ENCODE results near the gene GASK1A.
"Not testable (repeated sequence)": the region's sequence is repeated elsewhere in the genome, so short reads cannot be mapped to it uniquely, and the experiment has no call there.

Gene GASK1A

GRCh38 chr3:43034200-43034599 lies 55.1 kb downstream of the GASK1A start:
- no peak overlapping the region for H3K9ac ChIP-seq (ENCODE audit: low read depth, low read length)
- whole genome bisulfite sequencing = 86% methylated on average over 4 of the region's 4 CpGs
- H3K27ac ChIP-seq (ENCODE audit: low read depth, low read length) = no peak overlapping the region
- H3K9me3 ChIP-seq (ENCODE audit: insufficient read depth, low read depth, low read length) = no peaks in the 10 kb centered on the region
- no peaks in the 10 kb centered on the region for H3K36me3 ChIP-seq (ENCODE audit: insufficient read depth, low read length)
- no peaks in the 10 kb centered on the region for H3K27me3 ChIP-seq (ENCODE audit: insufficient read depth, low read length)
- no peaks in the 10 kb centered on the region for H3K4me1 ChIP-seq (ENCODE audit: insufficient read depth, low read length)
- no peak overlapping the region for H3K4me3 ChIP-seq (ENCODE audit: low read length)

DNA sequence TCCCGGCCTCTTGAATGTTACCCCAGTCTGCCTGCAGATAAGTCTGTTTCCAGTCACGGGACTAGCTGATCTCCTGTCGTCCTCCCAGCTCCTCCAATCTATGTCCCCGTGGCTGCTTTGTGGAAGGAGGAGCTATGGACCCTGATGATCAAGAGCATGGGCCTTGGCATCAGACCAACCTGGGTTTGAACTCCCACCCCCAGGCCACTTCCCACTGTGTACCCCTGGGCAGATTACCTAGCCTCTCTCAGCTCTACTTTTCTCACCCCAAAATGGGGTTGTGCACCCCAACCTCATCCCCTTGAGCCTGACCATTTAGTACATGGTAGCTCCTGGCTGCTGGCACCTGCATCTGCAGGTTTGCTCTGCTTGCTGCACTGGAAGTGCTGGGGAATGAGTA lies 55.8 kb downstream of the GASK1A start:
- no peaks in the 10 kb centered on the region for H3K27me3 ChIP-seq (ENCODE audit: insufficient read depth, low read length)
- no peak overlapping the region for H3K27ac ChIP-seq (ENCODE audit: low read depth, low read length)
- H3K36me3 ChIP-seq (ENCODE audit: insufficient read depth, low read length) = no peaks in the 10 kb centered on the region
- WGBS = 98% methylated on average over 4 of the region's 4 CpGs
- no peak overlapping the region for H3K9ac ChIP-seq (ENCODE audit: low read depth, low read length)
- H3K4me1 ChIP-seq (ENCODE audit: insufficient read depth, low read length) = no peaks in the 10 kb centered on the region
- no peak overlapping the region for H3K4me3 ChIP-seq (ENCODE audit: low read length)
- no peaks in the 10 kb centered on the region for H3K9me3 ChIP-seq (ENCODE audit: insufficient read depth, low read depth, low read length)

DNA sequence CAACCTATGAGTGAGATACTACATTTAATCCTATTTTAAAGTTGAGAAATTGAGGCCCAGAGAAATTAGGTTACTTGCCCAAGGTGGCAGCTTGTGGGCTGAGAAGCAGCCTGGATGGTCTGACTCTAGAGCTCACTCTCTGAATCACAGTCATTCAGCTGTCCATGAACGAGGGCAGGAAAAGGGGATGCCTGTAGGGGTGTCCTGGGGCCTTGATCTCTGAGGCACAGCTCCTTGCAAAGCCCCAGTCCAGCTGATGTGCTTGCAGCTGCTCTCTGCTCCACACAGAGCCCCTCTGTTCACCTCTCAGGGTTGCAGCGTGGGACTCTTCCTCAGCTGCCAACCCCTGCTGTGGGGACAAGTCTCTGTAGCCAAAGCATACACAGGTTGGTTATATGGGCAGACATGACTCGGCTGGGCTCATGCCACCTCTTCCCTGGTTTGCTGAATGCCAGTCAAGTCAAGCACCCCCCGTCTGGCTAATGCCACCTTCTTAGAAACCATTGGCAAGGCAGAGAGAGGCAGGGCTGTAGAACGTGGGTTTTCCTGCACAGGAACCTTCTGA lies 56.8 kb downstream of the GASK1A start:
- Histone ChIP-seq H3K27me3 (ENCODE audit: insufficient read depth, low read length) (no peaks in the 10 kb centered on the region), H3K4me3 (ENCODE audit: low read length) (no peak overlapping the region), H3K9ac (ENCODE audit: low read depth, low read length) (no peak overlapping the region), H3K27ac (ENCODE audit: low read depth, low read length) (no peak overlapping the region), H3K4me1 (ENCODE audit: insufficient read depth, low read length) (no peaks in the 10 kb centered on the region), H3K9me3 (ENCODE audit: insufficient read depth, low read depth, low read length) (no peaks in the 10 kb centered on the region), H3K36me3 (ENCODE audit: insufficient read depth, low read length) (no peaks in the 10 kb centered on the region)
- 83% methylated on average over 5 of the region's 5 CpGs for WGBS

- no peaks in the 10 kb centered on the region for H3K36me3 ChIP-seq (ENCODE audit: insufficient read depth, low read length)
- H3K27ac ChIP-seq (ENCODE audit: low read depth, low read length) = no peak overlapping the region
- no peaks in the 10 kb centered on the region for H3K27me3 ChIP-seq (ENCODE audit: insufficient read depth, low read length)
- WGBS = 95% methylated on average over 9 of the region's 9 CpGs
- no peaks in the 10 kb centered on the region for H3K9me3 ChIP-seq (ENCODE audit: insufficient read depth, low read depth, low read length)
- H3K4me1 ChIP-seq (ENCODE audit: insufficient read depth, low read length) = no peaks in the 10 kb centered on the region
- no peak overlapping the region for H3K9ac ChIP-seq (ENCODE audit: low read depth, low read length)
- H3K4me3 ChIP-seq (ENCODE audit: low read length) = no peak overlapping the region
Observed at GRCh38 chr3:43036621-43037423, 57.7 kb downstream of the GASK1A start.

DNA sequence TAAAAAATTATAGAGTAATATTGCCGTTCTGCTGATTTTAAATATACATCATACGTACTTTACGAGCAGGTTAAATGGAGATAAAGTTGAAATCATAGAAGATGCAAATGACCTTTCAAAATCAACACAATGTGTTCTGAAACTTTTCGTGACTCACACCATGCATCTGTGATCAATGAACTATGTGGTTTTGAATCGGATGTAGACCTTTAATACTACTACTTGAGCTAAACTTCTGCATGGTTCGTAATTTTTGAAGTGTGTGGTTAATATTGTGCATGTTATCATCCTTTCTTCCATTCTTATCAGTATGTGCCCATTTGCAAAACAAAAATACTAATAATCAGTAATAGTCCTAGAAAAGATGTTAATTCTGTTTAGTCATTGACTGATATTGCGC lies 58.9 kb downstream of the GASK1A start:
- Histone ChIP-seq H3K4me3 (ENCODE audit: low read length) (no peak overlapping the region), H3K27ac (ENCODE audit: low read depth, low read length) (no peak overlapping the region), H3K9me3 (ENCODE audit: insufficient read depth, low read depth, low read length) (no peaks in the 10 kb centered on the region), H3K27me3 (ENCODE audit: insufficient read depth, low read length) (no peaks in the 10 kb centered on the region), H3K9ac (ENCODE audit: low read depth, low read length) (no peak overlapping the region), H3K4me1 (ENCODE audit: insufficient read depth, low read length) (no peaks in the 10 kb centered on the region), H3K36me3 (ENCODE audit: insufficient read depth, low read length) (no peaks in the 10 kb centered on the region)
- WGBS = 97% methylated on average over 5 of the region's 7 CpGs

GRCh38 chr3:43041517-43041916 lies 62.4 kb downstream of the GASK1A start:
- Histone ChIP-seq H3K36me3 (ENCODE audit: insufficient read depth, low read length) (no peaks in the 10 kb centered on the region), H3K4me3 (ENCODE audit: low read length) (no peak overlapping the region), H3K27ac (ENCODE audit: low read depth, low read length) (no peak overlapping the region), H3K9me3 (ENCODE audit: insufficient read depth, low read depth, low read length) (peaks cover 27% of the 10 kb centered on the region), H3K27me3 (ENCODE audit: insufficient read depth, low read length) (no peaks in the 10 kb centered on the region), H3K4me1 (ENCODE audit: insufficient read depth, low read length) (no peaks in the 10 kb centered on the region), H3K9ac (ENCODE audit: low read depth, low read length) (no peak overlapping the region)
- 92% methylated on average over 2 of the region's 2 CpGs for WGBS

DNA sequence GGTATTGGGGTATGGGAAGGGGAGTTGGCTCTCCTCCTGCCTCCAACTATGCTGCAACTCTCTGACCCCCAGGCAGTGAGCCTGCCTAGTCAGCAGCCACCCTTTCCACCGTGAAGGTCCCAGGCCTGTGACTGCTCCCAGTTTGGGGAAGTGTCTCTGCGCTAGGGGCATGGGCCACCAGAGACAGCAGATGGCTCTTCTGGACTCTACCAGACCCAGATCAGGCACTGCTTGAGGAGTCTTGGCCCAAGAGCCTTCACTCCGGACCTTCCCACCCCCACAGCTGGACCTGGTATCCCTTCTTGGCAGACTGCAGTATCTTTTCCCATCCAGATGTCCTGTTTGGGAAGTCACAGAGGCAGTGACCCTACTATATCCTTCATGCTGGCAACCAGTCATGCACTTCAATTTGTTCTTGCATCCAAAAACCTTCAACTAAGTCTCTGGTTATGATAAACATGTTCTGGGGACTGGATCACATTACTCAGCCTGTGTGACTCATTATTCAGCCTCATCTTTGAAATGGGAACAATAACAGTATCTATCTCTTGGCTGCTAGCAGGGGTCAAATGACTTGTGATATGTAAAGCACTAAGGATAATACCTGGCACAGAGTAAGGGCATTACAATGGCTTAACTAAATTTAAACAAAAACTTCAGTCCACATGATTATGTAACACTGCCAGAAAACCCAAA lies 64.1 kb downstream of the GASK1A start:
- Histone ChIP-seq H3K4me3 (ENCODE audit: low read length) (no peak overlapping the region), H3K36me3 (ENCODE audit: insufficient read depth, low read length) (no peaks in the 10 kb centered on the region), H3K4me1 (ENCODE audit: insufficient read depth, low read length) (no peaks in the 10 kb centered on the region), H3K27ac (ENCODE audit: low read depth, low read length) (no peak overlapping the region), H3K9me3 (ENCODE audit: insufficient read depth, low read depth, low read length) (peaks cover 41% of the 10 kb centered on the region), H3K27me3 (ENCODE audit: insufficient read depth, low read length) (no peaks in the 10 kb centered on the region), H3K9ac (ENCODE audit: low read depth, low read length) (no peak overlapping the region)
- WGBS = 94% methylated on average over 3 of the region's 3 CpGs

GRCh38 chr3:43043793-43044192 lies 64.7 kb downstream of the GASK1A start:
- peaks cover 44% of the 10 kb centered on the region for H3K9me3 ChIP-seq (ENCODE audit: insufficient read depth, low read depth, low read length)
- H3K9ac ChIP-seq (ENCODE audit: low read depth, low read length) = no peak overlapping the region
- no peaks in the 10 kb centered on the region for H3K4me1 ChIP-seq (ENCODE audit: insufficient read depth, low read length)
- H3K27ac ChIP-seq (ENCODE audit: low read depth, low read length) = no peak overlapping the region
- 93% methylated on average over 2 of the region's 2 CpGs for WGBS
- H3K4me3 ChIP-seq (ENCODE audit: low read length) = no peak overlapping the region
- H3K36me3 ChIP-seq (ENCODE audit: insufficient read depth, low read length) = no peaks in the 10 kb centered on the region
- H3K27me3 ChIP-seq (ENCODE audit: insufficient read depth, low read length) = no peaks in the 10 kb centered on the region

DNA sequence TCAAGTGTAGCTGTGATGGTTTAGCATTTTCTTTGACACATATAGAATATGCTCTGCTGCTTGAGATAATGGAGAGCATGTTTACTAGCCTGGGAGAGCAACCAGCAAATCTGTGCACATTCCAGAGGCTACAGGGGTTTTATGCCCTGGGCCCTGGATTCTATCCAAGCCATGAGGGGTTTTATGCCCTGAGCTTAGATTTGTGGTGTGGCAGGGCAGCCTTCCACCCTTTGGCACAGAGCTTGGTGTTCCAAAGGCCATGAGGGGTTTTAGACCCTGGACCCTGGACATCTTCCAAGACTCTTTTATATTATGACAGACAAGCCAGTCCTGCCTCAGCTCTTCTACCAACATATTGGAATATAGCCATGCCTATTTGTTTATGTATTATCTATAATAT lies 66.0 kb downstream of the GASK1A start:
- not testable (repeated sequence) for H3K9ac ChIP-seq (ENCODE audit: low read depth, low read length); H3K27ac ChIP-seq (ENCODE audit: low read depth, low read length); H3K27me3 ChIP-seq (ENCODE audit: insufficient read depth, low read length); H3K4me1 ChIP-seq (ENCODE audit: insufficient read depth, low read length); H3K36me3 ChIP-seq (ENCODE audit: insufficient read depth, low read length); H3K4me3 ChIP-seq (ENCODE audit: low read length)
- peaks cover 44% of the 10 kb centered on the region for H3K9me3 ChIP-seq (ENCODE audit: insufficient read depth, low read depth, low read length)

DNA sequence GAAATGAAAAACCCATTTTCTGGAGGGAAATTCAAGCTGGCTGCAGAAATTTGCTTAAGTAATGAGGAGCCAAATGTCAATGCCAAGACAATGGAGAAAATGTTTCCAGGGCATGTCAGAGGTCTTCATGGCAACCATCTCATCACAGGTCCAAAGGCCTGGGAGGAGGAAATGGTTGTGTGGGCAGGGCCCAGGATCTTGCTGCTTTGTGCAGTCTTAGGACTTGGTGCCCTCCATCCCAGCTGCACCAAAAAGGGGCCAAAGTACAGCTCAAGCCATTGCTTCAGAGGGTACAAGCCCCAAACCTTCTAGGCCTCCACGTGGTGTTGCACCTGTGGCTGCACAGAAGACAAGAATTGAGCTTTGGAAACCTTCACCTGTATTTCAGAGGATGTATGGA lies 67.5 kb downstream of the GASK1A start:
- WGBS = 55% methylated on average over 1 of the region's 1 CpG
- H3K4me1 ChIP-seq (ENCODE audit: insufficient read depth, low read length) = no peaks in the 10 kb centered on the region
- H3K27ac ChIP-seq (ENCODE audit: low read depth, low read length) = no peak overlapping the region
- H3K9me3 ChIP-seq (ENCODE audit: insufficient read depth, low read depth, low read length) = peaks cover 48% of the 10 kb centered on the region
- H3K36me3 ChIP-seq (ENCODE audit: insufficient read depth, low read length) = no peaks in the 10 kb centered on the region
- no peak overlapping the region for H3K9ac ChIP-seq (ENCODE audit: low read depth, low read length)
- H3K27me3 ChIP-seq (ENCODE audit: insufficient read depth, low read length) = no peaks in the 10 kb centered on the region
- no peak overlapping the region for H3K4me3 ChIP-seq (ENCODE audit: low read length)

DNA sequence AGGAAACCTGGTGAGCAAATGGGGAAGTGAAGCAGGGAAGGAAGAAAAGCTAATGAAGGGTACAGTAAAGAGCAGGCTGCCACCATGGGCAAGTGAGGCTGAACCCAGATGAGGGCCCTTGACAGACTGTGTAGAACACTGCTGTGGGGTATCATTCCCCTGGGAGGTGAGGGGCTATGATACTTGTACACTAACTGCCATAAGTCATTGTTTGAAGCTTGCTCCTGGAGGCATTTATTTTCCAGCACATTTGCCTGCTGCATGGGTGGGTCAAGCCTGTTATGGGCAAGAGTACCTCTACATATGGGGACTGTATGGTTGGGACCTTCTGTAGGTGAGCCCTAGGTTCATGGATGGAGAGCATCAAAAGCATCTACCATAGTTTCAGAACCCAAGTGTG lies 69.4 kb downstream of the GASK1A start:
- Histone ChIP-seq H3K9ac (ENCODE audit: low read depth, low read length) (no peak overlapping the region), H3K4me3 (ENCODE audit: low read length) (no peak overlapping the region), H3K9me3 (ENCODE audit: insufficient read depth, low read depth, low read length) (peaks cover 48% of the 10 kb centered on the region), H3K36me3 (ENCODE audit: insufficient read depth, low read length) (no peaks in the 10 kb centered on the region), H3K27ac (ENCODE audit: low read depth, low read length) (no peak overlapping the region), H3K27me3 (ENCODE audit: insufficient read depth, low read length) (no peaks in the 10 kb centered on the region), H3K4me1 (ENCODE audit: insufficient read depth, low read length) (no peaks in the 10 kb centered on the region)
